ENCODE measurements around the gene EFHC2. TPM values are rescaled to one million over a fixed set of nuclear protein-coding genes. Genes with fewer than 3 reads are reported as not detected.
"Not testable (repeated sequence)": the region's sequence is repeated elsewhere in the genome, so short reads cannot be mapped to it uniquely, and the experiment has no call there.

Gene EFHC2
- total and polyA plus RNA-seq, 4 donors: 0.10 to 0.84 (median 0.81) TPM; not detected in 1

- peak overlapping the region in 1 of 2 donors; percentile 9 for H3K4me3 ChIP-seq (ENCODE audit: low read length in 2 of 2)
- peak in 1 of 2 donors; percentile 67 for DNase-seq
- H3K27ac ChIP-seq (ENCODE audit: low read depth in 1 of 2, low read length in 2 of 2); H3K9me3 ChIP-seq (ENCODE audit: control insufficient read depth, low read length); intact Hi-C loops (cut with DNase I); H3K4me1 ChIP-seq (ENCODE audit: control insufficient read depth in 1 of 2, insufficient read depth in 2 of 2, low read length in 2 of 2); ATAC-seq (ENCODE audit: low FRiP score); H3K36me3 ChIP-seq (ENCODE audit: control insufficient read depth in 1 of 2, insufficient read depth in 2 of 2, low read length in 1 of 2); H3K27me3 ChIP-seq (ENCODE audit: control insufficient read depth in 1 of 2, insufficient read depth in 2 of 2, low read length in 1 of 2): not testable (repeated sequence)
- WGBS, 2 donors: 35 to 41% methylated on average over 17 of the region's 17 CpGs
These were observed 90.5 kb downstream of the EFHC2 start for GRCh38 chrX:44252688-44253574.

- H3K4me1 ChIP-seq (ENCODE audit: control insufficient read depth in 1 of 2, insufficient read depth in 2 of 2, low read length in 2 of 2): no peaks in the 10 kb centered on the region
- H3K27ac ChIP-seq (ENCODE audit: low read depth in 1 of 2, low read length in 2 of 2): no peak overlapping the region
- WGBS, 2 donors: 85 to 94% methylated on average over 4 of the region's 4 CpGs
- H3K4me3 ChIP-seq (ENCODE audit: low read length in 2 of 2): no peak overlapping the region
- H3K27me3 ChIP-seq (ENCODE audit: control insufficient read depth in 1 of 2, insufficient read depth in 2 of 2, low read length in 1 of 2): no peaks in the 10 kb centered on the region
- no peaks in the 10 kb centered on the region for H3K9me3 ChIP-seq (ENCODE audit: control insufficient read depth, low read length)
- H3K36me3 ChIP-seq (ENCODE audit: control insufficient read depth in 1 of 2, insufficient read depth in 2 of 2, low read length in 1 of 2): no peaks in the 10 kb centered on the region
- DNase-seq: no peak
- no peak for ATAC-seq (ENCODE audit: low FRiP score)
- intact Hi-C loops (cut with DNase I): no loop called here
These were observed 96.0 kb downstream of the EFHC2 start for GRCh38 chrX:44247468-44247867.

DNA sequence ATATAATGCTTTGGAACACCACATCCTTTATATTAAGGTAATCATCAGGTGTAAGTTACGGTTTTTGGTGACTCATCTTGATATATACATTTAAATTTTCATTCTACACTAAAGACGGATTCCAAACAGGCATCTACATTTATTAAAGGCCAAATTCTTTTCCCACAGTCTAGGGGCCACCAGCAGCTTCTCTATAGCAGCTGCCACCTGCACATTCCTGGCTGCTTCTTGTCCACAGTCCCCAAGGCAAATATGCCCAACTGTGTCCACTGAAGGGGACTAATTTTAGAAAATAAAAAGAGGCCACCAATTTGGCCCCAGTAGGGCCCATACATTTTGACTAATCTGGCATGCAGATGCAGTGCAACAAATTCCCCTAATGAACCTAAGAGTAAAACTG lies 96.6 kb downstream of the EFHC2 start:
- intact Hi-C loops (cut with DNase I): no loop called here
- 58 to 84% methylated on average over 2 of the region's 2 CpGs for WGBS, 2 donors
- Histone ChIP-seq H3K27ac (ENCODE audit: low read depth in 1 of 2, low read length in 2 of 2) (no peak overlapping the region), H3K36me3 (ENCODE audit: control insufficient read depth in 1 of 2, insufficient read depth in 2 of 2, low read length in 1 of 2) (no peaks in the 10 kb centered on the region), H3K4me3 (ENCODE audit: low read length in 2 of 2) (no peak overlapping the region), H3K4me1 (ENCODE audit: control insufficient read depth in 1 of 2, insufficient read depth in 2 of 2, low read length in 2 of 2) (no peaks in the 10 kb centered on the region), H3K9me3 (ENCODE audit: control insufficient read depth, low read length) (no peaks in the 10 kb centered on the region), H3K27me3 (ENCODE audit: control insufficient read depth in 1 of 2, insufficient read depth in 2 of 2, low read length in 1 of 2) (no peaks in the 10 kb centered on the region)
- no peak for DNase-seq
- ATAC-seq (ENCODE audit: low FRiP score): no peak

GRCh38 chrX:44245733-44246132 lies 97.7 kb downstream of the EFHC2 start:
- Histone ChIP-seq H3K4me3 (ENCODE audit: low read length in 2 of 2) (no peak overlapping the region), H3K36me3 (ENCODE audit: control insufficient read depth in 1 of 2, insufficient read depth in 2 of 2, low read length in 1 of 2) (no peaks in the 10 kb centered on the region), H3K27me3 (ENCODE audit: control insufficient read depth in 1 of 2, insufficient read depth in 2 of 2, low read length in 1 of 2) (no peaks in the 10 kb centered on the region), H3K27ac (ENCODE audit: low read depth in 1 of 2, low read length in 2 of 2) (no peak overlapping the region), H3K4me1 (ENCODE audit: control insufficient read depth in 1 of 2, insufficient read depth in 2 of 2, low read length in 2 of 2) (no peaks in the 10 kb centered on the region), H3K9me3 (ENCODE audit: control insufficient read depth, low read length) (no peaks in the 10 kb centered on the region)
- 82 to 87% methylated on average over 7 of the region's 7 CpGs for WGBS, 2 donors
- intact Hi-C loops (cut with DNase I): no loop called here
- ATAC-seq (ENCODE audit: low FRiP score): no peak
- no peak for DNase-seq

DNA sequence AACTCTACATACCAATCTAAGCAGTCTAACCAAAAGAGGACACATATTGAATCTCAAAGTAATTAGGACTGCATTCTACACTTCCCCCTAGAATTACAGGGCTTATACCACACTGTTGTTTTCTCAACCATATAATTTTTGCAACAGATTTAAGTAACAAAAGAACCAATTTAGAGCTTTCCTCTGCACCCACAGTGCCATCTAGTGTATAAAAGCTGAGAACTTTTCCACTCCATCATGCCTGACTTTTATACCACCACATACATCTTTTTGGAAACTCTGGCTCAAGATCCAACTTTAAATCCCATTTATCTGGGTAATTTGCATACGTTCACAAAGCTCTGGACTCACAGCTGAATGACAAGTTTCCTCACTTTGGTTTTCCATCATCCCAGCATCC lies 99.5 kb downstream of the EFHC2 start:
- DNase-seq (no peak), ATAC-seq (ENCODE audit: low FRiP score) (no peak)
- intact Hi-C loops (cut with DNase I): loop anchor here in 1 of 2 donors (5.0 kb wide), 1 partner anchor 287 kb away; no protein-coding TSS in a partner anchor
- Histone ChIP-seq H3K27ac (ENCODE audit: low read depth in 1 of 2, low read length in 2 of 2) (no peak overlapping the region), H3K9me3 (ENCODE audit: control insufficient read depth, low read length) (no peaks in the 10 kb centered on the region), H3K4me1 (ENCODE audit: control insufficient read depth in 1 of 2, insufficient read depth in 2 of 2, low read length in 2 of 2) (no peaks in the 10 kb centered on the region), H3K27me3 (ENCODE audit: control insufficient read depth in 1 of 2, insufficient read depth in 2 of 2, low read length in 1 of 2) (no peaks in the 10 kb centered on the region), H3K36me3 (ENCODE audit: control insufficient read depth in 1 of 2, insufficient read depth in 2 of 2, low read length in 1 of 2) (no peaks in the 10 kb centered on the region), H3K4me3 (ENCODE audit: low read length in 2 of 2) (no peak overlapping the region)
- WGBS, 2 donors: 3 to 18% methylated on average over 1 of the region's 1 CpG

DNA sequence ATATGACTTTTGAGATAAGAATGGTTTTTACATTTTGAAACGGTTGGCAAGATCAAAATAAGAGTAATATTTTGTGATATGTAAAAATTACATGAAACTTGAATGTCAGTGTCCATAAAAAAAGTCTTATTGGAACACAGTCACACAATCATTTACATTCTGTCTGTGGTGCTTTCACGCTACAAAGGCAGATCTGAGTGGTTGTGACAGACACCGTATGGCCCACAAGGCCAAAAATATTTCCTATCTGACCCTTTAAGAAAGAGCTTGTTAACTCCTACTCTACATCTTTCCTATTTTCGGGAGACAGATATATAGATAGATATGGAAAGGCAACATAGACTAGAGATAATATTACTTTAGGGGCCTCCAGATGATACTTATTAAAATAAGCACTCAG lies 101.9 kb downstream of the EFHC2 start:
- intact Hi-C loops (cut with DNase I): loop anchor here in 1 of 2 donors (5.0 kb wide), 1 partner anchor 284 kb away; no protein-coding TSS in a partner anchor
- no peak overlapping the region for H3K4me3 ChIP-seq (ENCODE audit: low read length in 2 of 2)
- ATAC-seq (ENCODE audit: low FRiP score) (no peak), DNase-seq (no peak)
- WGBS, 2 donors: 64 to 82% methylated on average over 4 of the region's 4 CpGs
- no peaks in the 10 kb centered on the region for H3K36me3 ChIP-seq (ENCODE audit: control insufficient read depth in 1 of 2, insufficient read depth in 2 of 2, low read length in 1 of 2)
- no peaks in the 10 kb centered on the region for H3K27me3 ChIP-seq (ENCODE audit: control insufficient read depth in 1 of 2, insufficient read depth in 2 of 2, low read length in 1 of 2)
- H3K27ac ChIP-seq (ENCODE audit: low read depth in 1 of 2, low read length in 2 of 2): no peak overlapping the region
- no peaks in the 10 kb centered on the region for H3K4me1 ChIP-seq (ENCODE audit: control insufficient read depth in 1 of 2, insufficient read depth in 2 of 2, low read length in 2 of 2)
- no peaks in the 10 kb centered on the region for H3K9me3 ChIP-seq (ENCODE audit: control insufficient read depth, low read length)

- DNase-seq: no peak
- Histone ChIP-seq H3K9me3 (ENCODE audit: control insufficient read depth, low read length) (no peaks in the 10 kb centered on the region), H3K27ac (ENCODE audit: low read depth in 1 of 2, low read length in 2 of 2) (no peak overlapping the region), H3K36me3 (ENCODE audit: control insufficient read depth in 1 of 2, insufficient read depth in 2 of 2, low read length in 1 of 2) (no peaks in the 10 kb centered on the region), H3K4me1 (ENCODE audit: control insufficient read depth in 1 of 2, insufficient read depth in 2 of 2, low read length in 2 of 2) (no peaks in the 10 kb centered on the region), H3K27me3 (ENCODE audit: control insufficient read depth in 1 of 2, insufficient read depth in 2 of 2, low read length in 1 of 2) (no peaks in the 10 kb centered on the region), H3K4me3 (ENCODE audit: low read length in 2 of 2) (no peak overlapping the region)
- no peak for ATAC-seq (ENCODE audit: low FRiP score)
- WGBS, 2 donors: 63 to 81% methylated on average over 1 of the region's 1 CpG
- intact Hi-C loops (cut with DNase I): loop anchor here in 1 of 2 donors (5.0 kb wide), 1 partner anchor 283 kb away; no protein-coding TSS in a partner anchor
These were observed 103.4 kb downstream of the EFHC2 start for GRCh38 chrX:44240036-44240435.

GRCh38 chrX:44239036-44239435 lies 104.4 kb downstream of the EFHC2 start:
- no peaks in the 10 kb centered on the region for H3K27me3 ChIP-seq (ENCODE audit: control insufficient read depth in 1 of 2, insufficient read depth in 2 of 2, low read length in 1 of 2)
- DNase-seq (no peak), ATAC-seq (ENCODE audit: low FRiP score) (no peak)
- no peaks in the 10 kb centered on the region for H3K9me3 ChIP-seq (ENCODE audit: control insufficient read depth, low read length)
- H3K36me3 ChIP-seq (ENCODE audit: control insufficient read depth in 1 of 2, insufficient read depth in 2 of 2, low read length in 1 of 2): no peaks in the 10 kb centered on the region
- H3K27ac ChIP-seq (ENCODE audit: low read depth in 1 of 2, low read length in 2 of 2): no peak overlapping the region
- H3K4me3 ChIP-seq (ENCODE audit: low read length in 2 of 2): no peak overlapping the region
- no peaks in the 10 kb centered on the region for H3K4me1 ChIP-seq (ENCODE audit: control insufficient read depth in 1 of 2, insufficient read depth in 2 of 2, low read length in 2 of 2)
- intact Hi-C loops (cut with DNase I): no loop called here

- H3K27ac ChIP-seq (ENCODE audit: low read depth in 1 of 2, low read length in 2 of 2): no peak overlapping the region
- H3K4me3 ChIP-seq (ENCODE audit: low read length in 2 of 2): no peak overlapping the region
- H3K36me3 ChIP-seq (ENCODE audit: control insufficient read depth in 1 of 2, insufficient read depth in 2 of 2, low read length in 1 of 2): no peaks in the 10 kb centered on the region
- no peaks in the 10 kb centered on the region for H3K9me3 ChIP-seq (ENCODE audit: control insufficient read depth, low read length)
- intact Hi-C loops (cut with DNase I): no loop called here
- H3K4me1 ChIP-seq (ENCODE audit: control insufficient read depth in 1 of 2, insufficient read depth in 2 of 2, low read length in 2 of 2): no peaks in the 10 kb centered on the region
- no peaks in the 10 kb centered on the region for H3K27me3 ChIP-seq (ENCODE audit: control insufficient read depth in 1 of 2, insufficient read depth in 2 of 2, low read length in 1 of 2)
- WGBS, 2 donors: 52 to 83% methylated on average over 2 of the region's 2 CpGs
- DNase-seq (no peak), ATAC-seq (ENCODE audit: low FRiP score) (no peak)
These were observed 107.9 kb downstream of the EFHC2 start for GRCh38 chrX:44235534-44235933.
